HEK293 (cell line): ENCODE data around the gene PIK3R2.

Source experiments
- CTCF ChIA-PET: fragments of 350-600 bp; formaldehyde crosslinking; extraction: SDS; loops from one replicate; lab custom pipeline; 2021; ENCODE audit warnings: antibody characterized with exemption; lab: Yijun Ruan, JAX
- POLR2A ChIA-PET: fragments of 300-600 bp; formaldehyde crosslinking; extraction: SDS; loops from one replicate; lab custom pipeline; 2020; ENCODE audit warnings: antibody characterized with exemption, inconsistent platforms; lab: Yijun Ruan, JAX
- H3K27ac ChIP-seq: fragments of 200-500 bp; sonication (Bioruptor generic); 2 replicates; pipeline ENCODE4 v1.5.1; 2014; ENCODE audit warnings: low read depth, low read length, control low read depth, inconsistent platforms; ENCODE audit errors: extremely low read depth
- H3K36me3 ChIP-seq, 2 experiments: fragments of 200-500 bp in 1 of 2; sonication (Bioruptor generic) in 1 of 2; 1 replicate in 1 of 2; 2 replicates in 1 of 2; pipeline ENCODE4 v1.5.1; 2014 to 2017; ENCODE audit warnings: inconsistent platforms in 2 of 2, low read length in 2 of 2; ENCODE audit not compliant: control insufficient read depth in 2 of 2, insufficient read depth in 1 of 2
- H3K4me1 ChIP-seq: fragments of 200-500 bp; sonication (Bioruptor generic); 2 replicates; pipeline ENCODE4 v1.5.1; 2014; ENCODE audit warnings: mild to moderate bottlenecking, low read length, inconsistent platforms; ENCODE audit not compliant: control insufficient read depth, insufficient read depth
- H3K4me3 ChIP-seq: 2 replicates; pipeline ENCODE4 v1.5.1; 2011; ENCODE audit warnings: low read depth, mild to moderate bottlenecking, control low read depth, low read length, moderate library complexity
- H3K9me3 ChIP-seq: fragments of 200-500 bp; sonication (Bioruptor generic); 2 replicates; pipeline ENCODE4 v1.5.1; 2014; ENCODE audit warnings: low read depth, low read length, inconsistent platforms; ENCODE audit not compliant: control insufficient read depth, insufficient read depth
- EGR2 ChIP-seq: fragments of 450-650 bp; formaldehyde crosslinking; IDR thresholded peaks from 2 replicates; pipeline ENCODE4 v1.5.1; 2016; ENCODE audit warnings: low read depth, missing biosample characterization, missing genetic modification characterization
- GFI1B ChIP-seq: fragments of 450-650 bp; formaldehyde crosslinking; IDR thresholded peaks from 2 replicates; pipeline ENCODE4 v1.5.1; 2016; ENCODE audit warnings: missing biosample characterization, missing genetic modification characterization
- GLIS1 ChIP-seq: fragments of 450-650 bp; formaldehyde crosslinking; IDR thresholded peaks from 2 replicates; pipeline ENCODE4 v1.5.1; 2016; ENCODE audit warnings: missing biosample characterization, missing genetic modification characterization
- IKZF3 ChIP-seq: fragments of 450-650 bp; IDR thresholded peaks from 2 replicates; pipeline ENCODE4 v1.5.0; 2018; ENCODE audit warnings: missing biosample characterization, mild to moderate bottlenecking, missing genetic modification characterization, moderate library complexity
- KLF1 ChIP-seq: fragments of 450-650 bp; formaldehyde crosslinking; IDR thresholded peaks from 2 replicates; pipeline ENCODE4 v1.5.1; 2016; ENCODE audit warnings: missing biosample characterization, missing genetic modification characterization
- KLF17 ChIP-seq: fragments of 450-650 bp; formaldehyde crosslinking; IDR thresholded peaks from 2 replicates; pipeline ENCODE4 v1.5.1; 2016; ENCODE audit warnings: missing biosample characterization, missing genetic modification characterization
- KLF8 ChIP-seq: fragments of 450-650 bp; formaldehyde crosslinking; IDR thresholded peaks from 2 replicates; pipeline ENCODE4 v1.5.1; 2016; ENCODE audit warnings: missing biosample characterization, missing genetic modification characterization
- KLF9 ChIP-seq: fragments of 450-650 bp; formaldehyde crosslinking; IDR thresholded peaks from 2 replicates; pipeline ENCODE4 v1.5.1; 2016; ENCODE audit warnings: missing biosample characterization, missing genetic modification characterization, low read depth
- MYNN ChIP-seq: fragments of 450-650 bp; formaldehyde crosslinking; IDR thresholded peaks from 2 replicates; pipeline ENCODE4 v1.5.1; 2016; ENCODE audit warnings: missing biosample characterization, missing genetic modification characterization, borderline replicate concordance
- SALL2 ChIP-seq: fragments of 450-650 bp; formaldehyde crosslinking; IDR thresholded peaks from 2 replicates; pipeline ENCODE4 v1.5.0; 2017; ENCODE audit warnings: missing biosample characterization, mild to moderate bottlenecking, missing genetic modification characterization, borderline replicate concordance
- SCRT1 ChIP-seq: fragments of 450-650 bp; formaldehyde crosslinking; IDR thresholded peaks from 2 replicates; pipeline ENCODE4 v1.5.1; 2016; ENCODE audit warnings: missing biosample characterization, missing genetic modification characterization, borderline replicate concordance
- SP2 ChIP-seq: fragments of 450-650 bp; formaldehyde crosslinking; IDR thresholded peaks from 2 replicates; pipeline ENCODE4 v1.5.1; 2016; ENCODE audit warnings: missing biosample characterization, missing genetic modification characterization
- YY2 ChIP-seq: fragments of 450-650 bp; formaldehyde crosslinking; IDR thresholded peaks from 2 replicates; pipeline ENCODE4 v1.5.1; 2016; ENCODE audit warnings: missing biosample characterization, missing genetic modification characterization
- ZBTB17 ChIP-seq: fragments of 450-650 bp; formaldehyde crosslinking; IDR thresholded peaks from 2 replicates; pipeline ENCODE4 v1.5.1; 2016; ENCODE audit warnings: missing biosample characterization, missing genetic modification characterization
- ZBTB21 ChIP-seq: fragments of 450-650 bp; formaldehyde crosslinking; IDR thresholded peaks from 2 replicates; pipeline ENCODE4 v1.5.1; 2017; ENCODE audit warnings: missing biosample characterization, missing genetic modification characterization
- ZFHX2 ChIP-seq: fragments of 450-650 bp; formaldehyde crosslinking; conservative IDR thresholded peaks from 2 replicates; pipeline ENCODE4 v1.5.1; 2016; ENCODE audit warnings: missing biosample characterization, missing genetic modification characterization
- ZIC2 ChIP-seq: fragments of 450-650 bp; formaldehyde crosslinking; IDR thresholded peaks from 2 replicates; pipeline ENCODE4 v1.5.1; 2016; ENCODE audit warnings: missing biosample characterization, missing genetic modification characterization
- ZNF133 ChIP-seq: fragments of 450-650 bp; formaldehyde crosslinking; IDR thresholded peaks from 2 replicates; pipeline ENCODE4 v1.5.1; 2016; ENCODE audit warnings: missing biosample characterization, missing genetic modification characterization
- ZNF146 ChIP-seq: fragments of 450-650 bp; formaldehyde crosslinking; IDR thresholded peaks from 2 replicates; pipeline ENCODE4 v1.5.1; 2016; ENCODE audit warnings: missing biosample characterization, missing genetic modification characterization
- ZNF19 ChIP-seq: fragments of 450-650 bp; formaldehyde crosslinking; IDR thresholded peaks from 2 replicates; pipeline ENCODE4; 2016; ENCODE audit warnings: missing biosample characterization, missing genetic modification characterization, low read depth
- ZNF202 ChIP-seq: fragments of 450-650 bp; formaldehyde crosslinking; IDR thresholded peaks from 2 replicates; pipeline ENCODE4 v1.5.1; 2016; ENCODE audit warnings: missing biosample characterization, missing genetic modification characterization, borderline replicate concordance
- ZNF211 ChIP-seq: fragments of 450-650 bp; formaldehyde crosslinking; IDR thresholded peaks from 2 replicates; pipeline ENCODE4 v1.5.1; 2016; ENCODE audit warnings: low read depth, missing biosample characterization, missing genetic modification characterization
- ZNF341 ChIP-seq: fragments of 450-650 bp; formaldehyde crosslinking; IDR thresholded peaks from 2 replicates; pipeline ENCODE4; 2016; ENCODE audit warnings: low read depth, missing biosample characterization, missing genetic modification characterization
- ZNF416 ChIP-seq: fragments of 450-650 bp; formaldehyde crosslinking; IDR thresholded peaks from 2 replicates; pipeline ENCODE4 v1.5.1; 2016; ENCODE audit warnings: missing biosample characterization, missing genetic modification characterization
- ZNF548 ChIP-seq: fragments of 450-650 bp; formaldehyde crosslinking; IDR thresholded peaks from 2 replicates; pipeline ENCODE4 v1.5.1; 2016; ENCODE audit warnings: missing biosample characterization, missing genetic modification characterization
- ZNF549 ChIP-seq: fragments of 450-650 bp; IDR thresholded peaks from 2 replicates; pipeline ENCODE4 v1.5.1; 2018; ENCODE audit warnings: missing biosample characterization, missing genetic modification characterization, mild to moderate bottlenecking, inconsistent platforms, moderate library complexity
- ZNF624 ChIP-seq: fragments of 450-650 bp; formaldehyde crosslinking; IDR thresholded peaks from 2 replicates; pipeline ENCODE4 v1.5.1; 2017; ENCODE audit warnings: missing biosample characterization, missing genetic modification characterization
- ZNF658 ChIP-seq: fragments of 450-650 bp; formaldehyde crosslinking; IDR thresholded peaks from 2 replicates; pipeline ENCODE4; 2016; ENCODE audit warnings: missing biosample characterization, missing genetic modification characterization
- ZNF692 ChIP-seq: fragments of 450-650 bp; formaldehyde crosslinking; IDR thresholded peaks from 2 replicates; pipeline ENCODE4 v1.5.1; 2016; ENCODE audit warnings: missing biosample characterization, missing genetic modification characterization
- ZSCAN30 ChIP-seq: fragments of 450-650 bp; IDR thresholded peaks from 2 replicates; pipeline ENCODE4 v1.5.1; 2018; ENCODE audit warnings: missing biosample characterization, mild to moderate bottlenecking, missing genetic modification characterization, moderate library complexity
- ZXDB ChIP-seq: fragments of 450-650 bp; formaldehyde crosslinking; IDR thresholded peaks from 2 replicates; pipeline ENCODE4 v1.5.1; 2016; ENCODE audit warnings: missing biosample characterization, missing genetic modification characterization
- TF ChIP-seq, protein P1 (sequence below): fragments of 450-650 bp; formaldehyde crosslinking; IDR thresholded peaks from 2 replicates; pipeline ENCODE4 v1.5.1; 2016; ENCODE audit warnings: missing biosample characterization, missing genetic modification characterization

PIK3R2 gene

GRCh38 chr19:18114483-18114882 lies 38.5 kb upstream of the PIK3R2 start (continued):
- TF ChIP-seq ZNF133 (tag by site-specific recombination): no peak
- TF ChIP-seq KLF1 (tag by site-specific recombination): no peak
- no peak for TF ChIP-seq ZNF548
- no peak for TF ChIP-seq ZIC2
- no peak for TF ChIP-seq EGR2 (tag by site-specific recombination)
- TF ChIP-seq, protein P1, sequence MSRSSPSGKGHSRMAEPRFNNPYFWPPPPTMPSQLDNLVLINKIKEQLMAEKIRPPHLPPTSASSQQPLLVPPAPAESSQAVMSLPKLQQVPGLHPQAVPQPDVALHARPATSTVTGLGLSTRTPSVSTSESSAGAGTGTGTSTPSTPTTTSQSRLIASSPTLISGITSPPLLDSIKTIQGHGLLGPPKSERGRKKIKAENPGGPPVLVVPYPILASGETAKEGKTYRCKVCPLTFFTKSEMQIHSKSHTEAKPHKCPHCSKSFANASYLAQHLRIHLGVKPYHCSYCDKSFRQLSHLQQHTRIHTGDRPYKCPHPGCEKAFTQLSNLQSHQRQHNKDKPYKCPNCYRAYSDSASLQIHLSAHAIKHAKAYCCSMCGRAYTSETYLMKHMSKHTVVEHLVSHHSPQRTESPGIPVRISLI (tag by site-specific recombination): no peak
- TF ChIP-seq ZNF202 (tag by site-specific recombination): no peak

- no peak for TF ChIP-seq GFI1B (tag by site-specific recombination)
- TF ChIP-seq KLF1 (tag by site-specific recombination): peak; percentile 26; the same call in 1 of the 2 replicates
- TF ChIP-seq ZNF692: no peak
- TF ChIP-seq MYNN: no peak
- no peak for TF ChIP-seq SCRT1 (tag by site-specific recombination)
- no peak for TF ChIP-seq ZNF146 (tag by site-specific recombination)
- TF ChIP-seq ZSCAN30: no peak
- TF ChIP-seq KLF9: peak; percentile 91
- TF ChIP-seq ZNF211 (tag by site-specific recombination): no peak
- no peak for TF ChIP-seq ZBTB21
- peak overlapping the region; percentile 32 for H3K4me3 ChIP-seq
- H3K36me3 ChIP-seq: peaks cover 0 to 2% of the 10 kb centered on the region in 2 experiments; a peak in 1 of 3 replicates
- ChIA-PET POLR2A (interaction anchor here (1.0 to 1.7 kb wide), 2 partner anchors 35 to 164 kb away, joined by 3 to 7 read pairs; partner anchors contain the start of gene PIK3R2), CTCF (interaction anchor here (0.6 to 1.1 kb wide), 2 partner anchors 82 to 474 kb away, joined by 3 to 5 read pairs; no protein-coding TSS in a partner anchor)
- H3K4me1 ChIP-seq: no peaks in the 10 kb centered on the region
- no peaks in the 10 kb centered on the region for H3K9me3 ChIP-seq
- no peak overlapping the region for H3K27ac ChIP-seq
Observed at GRCh38 chr19:18117364-18117691, 35.6 kb upstream of the PIK3R2 start.

- peak overlapping the region; percentile 53 for H3K4me3 ChIP-seq
- CTCF ChIA-PET: interaction anchor here (0.6 to 1.3 kb wide), 3 partner anchors 33 to 475 kb away, joined by 3 to 5 read pairs (median 4); no protein-coding TSS in a partner anchor
- peaks cover 0 to 7% of the 10 kb centered on the region in 2 experiments; a peak in 1 of 3 replicates for H3K36me3 ChIP-seq
- no peaks in the 10 kb centered on the region for H3K4me1 ChIP-seq
- H3K27ac ChIP-seq: no peak overlapping the region
- POLR2A ChIA-PET: interaction anchor here (1.0 to 1.7 kb wide), 2 partner anchors 34 to 164 kb away, joined by 3 to 7 read pairs; partner anchors contain the start of gene PIK3R2
- no peaks in the 10 kb centered on the region for H3K9me3 ChIP-seq
- peak; percentile 84 for TF ChIP-seq ZFHX2 (tag by site-specific recombination)
- peak; percentile 39; the same call in 1 of the 2 replicates for TF ChIP-seq ZSCAN30
- no peak for TF ChIP-seq ZNF19 (tag by site-specific recombination)
- TF ChIP-seq SALL2: no peak
- no peak for TF ChIP-seq ZXDB (tag by site-specific recombination)
- TF ChIP-seq GLIS1 (tag by site-specific recombination): peak; percentile 61
- TF ChIP-seq YY2 (tag by site-specific recombination): peak; percentile 33; the same call in 1 of the 2 replicates
- no peak for TF ChIP-seq ZNF549
- no peak for TF ChIP-seq ZNF341 (tag by site-specific recombination)
- no peak for TF ChIP-seq SCRT1 (tag by site-specific recombination)
- TF ChIP-seq ZBTB17: no peak
- TF ChIP-seq IKZF3 (tag by site-specific recombination): no peak
- 0 out of 2 replicates have a peak, but pooled peaks have one; percentile 26 for TF ChIP-seq KLF8 (tag by site-specific recombination)
- no peak for TF ChIP-seq ZNF658 (tag by site-specific recombination)
- 0 out of 2 replicates have a peak, but pooled peaks have one; percentile 17 for TF ChIP-seq SP2 (tag by site-specific recombination)
- TF ChIP-seq KLF17 (tag by site-specific recombination): 0 out of 2 replicates have a peak, but pooled peaks have one; percentile 21
- TF ChIP-seq ZNF624 (tag by site-specific recombination): no peak
- TF ChIP-seq ZNF416 (tag by site-specific recombination): no peak
Observed at GRCh38 chr19:18117692-18118378, 35.1 kb upstream of the PIK3R2 start.
